GM23248 (cell line): ENCODE data around the gene CDCA7.

Experiments used
- EZH2 ChIP-seq: fragments of 200-600 bp; sonication (generic); IDR thresholded peaks from 2 replicates; pipeline ENCODE4 v1.6.1; 2018; ENCODE audit warnings: antibody characterized with exemption, mild to moderate bottlenecking; ENCODE audit not compliant: insufficient read depth, poor library complexity, severe bottlenecking
- EZH2phosphoT487 ChIP-seq: fragments of 200-600 bp; sonication (generic); IDR thresholded peaks from 2 replicates; pipeline ENCODE4 v1.6.1; 2018; ENCODE audit warnings: antibody characterized with exemption, moderate library complexity, mild to moderate bottlenecking, low read depth; ENCODE audit not compliant: insufficient read depth

GRCh38 chr2:173390036-173390435, 35.4 kb downstream of the CDCA7 start:
- TF ChIP-seq EZH2, result no peak
- no peak for TF ChIP-seq EZH2phosphoT487
